H1 (cell line): Measurements from ENCODE around the gene MAST1. TPM values are rescaled to one million over a fixed set of nuclear protein-coding genes. Genes with fewer than 3 reads are reported as not detected.

Source experiments
- CTCF ChIA-PET: fragments of 300-600 bp; sonication (Branson Sonifier 250); formaldehyde crosslinking; loops from one replicate; lab custom pipeline; 2021; ENCODE audit not compliant: partially characterized antibody; lab: Charles Lee
- POLR2A ChIA-PET: fragments of 300-600 bp; sonication (Branson Sonifier 250); formaldehyde crosslinking; loops from one replicate; lab custom pipeline; 2021; ENCODE audit warnings: inconsistent platforms; ENCODE audit not compliant: partially characterized antibody; lab: Charles Lee
- DNase-seq, 2 experiments: peaks; one replicate each; pipeline versions ENCODE4 v3.0.0 to v3.0.0-alpha.2; 2010 to 2022; ENCODE audit warnings: low spot score in 2 of 2, low read depth in 1 of 2, mixed read lengths in 1 of 2
- FAIRE-seq: peaks from 2 replicates; lab custom pipeline; 2011; peaks lifted over from hg19 to GRCh38; lab: Jason Lieb, UNC
- H2AFZ ChIP-seq: 2 replicates; pipeline ENCODE4 v1.8.1; 2012; ENCODE audit warnings: low read length, inconsistent platforms
- H2AK5ac ChIP-seq: 2 replicates; pipeline ENCODE4 v1.6.1; 2013; ENCODE audit warnings: low read depth, low read length
- H2BK120ac ChIP-seq: replicated peaks from 2 replicates; pipeline ENCODE3; 2013; ENCODE audit warnings: low read depth, low read length, inconsistent platforms
- H2BK12ac ChIP-seq: 2 replicates; pipeline ENCODE4 v1.6.1; 2013; ENCODE audit warnings: low read depth, low read length
- H2BK15ac ChIP-seq: 2 replicates; pipeline ENCODE4 v1.6.1; 2013; ENCODE audit warnings: low read length
- H2BK20ac ChIP-seq: 2 replicates; pipeline ENCODE4 v1.6.1; 2013; ENCODE audit warnings: low read length
- H2BK5ac ChIP-seq: 2 replicates; pipeline ENCODE4 v1.6.1; 2013; ENCODE audit warnings: low read depth, low read length
- H3K14ac ChIP-seq: 2 replicates; pipeline ENCODE4 v1.6.1; 2013; ENCODE audit warnings: inconsistent platforms; ENCODE audit not compliant: insufficient read length
- H3K18ac ChIP-seq: 2 replicates; pipeline ENCODE4 v1.6.1; 2013; ENCODE audit warnings: low read length; ENCODE audit errors: extremely low read depth
- H3K23ac ChIP-seq: 2 replicates; pipeline ENCODE4 v1.6.1; 2013; ENCODE audit warnings: inconsistent platforms; ENCODE audit not compliant: insufficient read length
- H3K23me2 ChIP-seq: 2 replicates; pipeline ENCODE4 v1.6.1; 2013; ENCODE audit warnings: low read depth, low read length
- H3K27ac ChIP-seq: 2 replicates; pipeline ENCODE4 v1.6.1; 2011; ENCODE audit warnings: low read depth, low read length, inconsistent platforms
- H3K27me3 ChIP-seq, 4 experiments: replicated peaks in 1 of 4; 1 replicate in 1 of 4; 2 replicates in 3 of 4; pipeline versions ENCODE4 v1.6.1 to v1.8.1; 2011 to 2013; ENCODE audit warnings: low read length in 3 of 4, mild to moderate bottlenecking in 3 of 4, inconsistent platforms in 2 of 4, mixed read lengths in 2 of 4, moderate library complexity in 1 of 4; ENCODE audit not compliant: control insufficient read depth in 3 of 4, insufficient read depth in 3 of 4; ENCODE audit errors: extremely low read depth in 1 of 4
- H3K36me3 ChIP-seq, 4 experiments: 2 replicates each; pipeline versions ENCODE4 v1.6.1 to v1.8.1; 2011 to 2013; ENCODE audit warnings: mild to moderate bottlenecking in 4 of 4, low read length in 3 of 4, moderate library complexity in 2 of 4, control low read depth in 1 of 4, inconsistent platforms in 1 of 4; ENCODE audit not compliant: insufficient read depth in 4 of 4, control insufficient read depth in 2 of 4
- H3K4ac ChIP-seq: replicated peaks from 2 replicates; pipeline ENCODE3; 2013; ENCODE audit warnings: low read length, low read depth, mixed read lengths, inconsistent platforms; ENCODE audit not compliant: insufficient read length
- H3K4me1 ChIP-seq, 4 experiments: replicated peaks in 1 of 4; 1 replicate in 1 of 4; 2 replicates in 3 of 4; pipeline versions ENCODE4 v1.6.1 to v1.8.1; 2011 to 2013; ENCODE audit warnings: low read length in 3 of 4, inconsistent platforms in 2 of 4, mixed read lengths in 1 of 4; ENCODE audit not compliant: insufficient read depth in 4 of 4, control insufficient read depth in 3 of 4
- H3K4me2 ChIP-seq, 2 experiments: 2 replicates each; pipeline versions ENCODE4 v1.6.1 to v1.8.1; 2011 to 2013; ENCODE audit warnings: low read depth in 2 of 2, low read length in 2 of 2, control low read depth in 1 of 2, inconsistent platforms in 1 of 2, mild to moderate bottlenecking in 1 of 2; ENCODE audit not compliant: insufficient read depth in 1 of 2
- H3K4me3 ChIP-seq, 4 experiments: fragments of 200-600, 300-600 bp in 1 of 4; sonication (generic), shearing (Covaris generic), sonication (Bioruptor Twin) in 1 of 4; 2 replicates each; pipeline versions ENCODE4 v1.5.1 to v1.8.1; 2011 to 2016; ENCODE audit warnings: low read length in 4 of 4, low read depth in 3 of 4, control low read depth in 2 of 4, inconsistent platforms in 2 of 4, mild to moderate bottlenecking in 2 of 4, mixed read lengths in 1 of 4, moderate library complexity in 1 of 4; ENCODE audit not compliant: insufficient read depth in 2 of 4; ENCODE audit errors: extremely low read depth in 1 of 4
- H3K56ac ChIP-seq: replicated peaks from 2 replicates; pipeline ENCODE3; 2013; ENCODE audit warnings: low read depth, mild to moderate bottlenecking, mixed read lengths, low read length, inconsistent platforms; ENCODE audit not compliant: insufficient read length
- H3K79me1 ChIP-seq: 2 replicates; pipeline ENCODE4 v1.6.1; 2013; ENCODE audit warnings: low read depth, low read length, control low read depth
- H3K79me2 ChIP-seq, 2 experiments: 2 replicates each; pipeline versions ENCODE4 v1.6.1 to v1.8.1; 2012 to 2013; ENCODE audit warnings: low read length in 2 of 2, mild to moderate bottlenecking in 2 of 2, inconsistent platforms in 1 of 2; ENCODE audit not compliant: insufficient read depth in 2 of 2, control insufficient read depth in 1 of 2
- H3K9ac ChIP-seq, 4 experiments: replicated peaks in 1 of 4; 1 replicate in 1 of 4; 2 replicates in 3 of 4; pipeline versions ENCODE4 v1.6.1 to v1.8.1; 2011 to 2013; ENCODE audit warnings: low read depth in 3 of 4, low read length in 3 of 4, control low read depth in 2 of 4, mild to moderate bottlenecking in 2 of 4, moderate library complexity in 2 of 4, inconsistent platforms in 1 of 4; ENCODE audit errors: extremely low read depth in 1 of 4
- H3K9me3 ChIP-seq, 2 experiments: 2 replicates each; pipeline versions ENCODE4 v1.6.1 to v1.8.1; 2012 to 2013; ENCODE audit warnings: mild to moderate bottlenecking in 2 of 2, moderate library complexity in 2 of 2, control low read depth in 1 of 2, inconsistent platforms in 1 of 2, low read depth in 1 of 2, low read length in 1 of 2, mixed read lengths in 1 of 2; ENCODE audit not compliant: insufficient read depth in 2 of 2
- H4K20me1 ChIP-seq, 2 experiments: replicated peaks in 1 of 2; 2 replicates each; pipeline versions ENCODE3 to v1.8.1; 2011 to 2013; ENCODE audit warnings: inconsistent platforms in 2 of 2, low read length in 2 of 2, mild to moderate bottlenecking in 1 of 2; ENCODE audit not compliant: insufficient read depth in 2 of 2, control insufficient read depth in 1 of 2
- H4K5ac ChIP-seq: 2 replicates; pipeline ENCODE4 v1.6.1; 2013; ENCODE audit warnings: low read length, low read depth, mixed read lengths, inconsistent platforms; ENCODE audit not compliant: insufficient read length
- H4K8ac ChIP-seq: 2 replicates; pipeline ENCODE4 v1.8.0; 2013; ENCODE audit warnings: mild to moderate bottlenecking, moderate library complexity, low read length, inconsistent platforms; ENCODE audit not compliant: insufficient read depth; ENCODE audit errors: extremely low read depth
- H4K91ac ChIP-seq: replicated peaks from 2 replicates; pipeline ENCODE3; 2013; ENCODE audit warnings: low read length, mixed read lengths, inconsistent platforms; ENCODE audit not compliant: insufficient read length
- CBX5 ChIP-seq: fragments of 300-800, 300-1000 bp; sonication (generic); IDR thresholded peaks from 2 replicates; pipeline ENCODE4 v1.7.1; 2016; ENCODE audit warnings: antibody characterized with exemption, low read length, low read depth
- CHD2 ChIP-seq: IDR thresholded peaks from 2 replicates; pipeline ENCODE4 v1.6.1; 2012; ENCODE audit warnings: low read length, improper control_type of control experiment
- E2F6 ChIP-seq: IDR thresholded peaks from 2 replicates; pipeline ENCODE4 v1.6.1; 2012; ENCODE audit warnings: inconsistent platforms
- HDAC6 ChIP-seq: IDR thresholded peaks from one replicate; pipeline ENCODE4 v1.7.1; 2012; ENCODE audit warnings: low read depth, mild to moderate bottlenecking, inconsistent platforms, low read length, moderate library complexity
- MAX ChIP-seq: IDR thresholded peaks from 2 replicates; pipeline ENCODE4 v1.6.1; 2012; ENCODE audit warnings: inconsistent platforms
- RXRA ChIP-seq: IDR thresholded peaks from 2 replicates; pipeline ENCODE4 v1.6.1; 2011; ENCODE audit warnings: low read depth, mild to moderate bottlenecking, low read length, moderate library complexity; ENCODE audit not compliant: insufficient read depth
- SIN3A ChIP-seq, 2 experiments: IDR thresholded peaks in 1 of 2; conservative IDR thresholded peaks in 1 of 2; 2 replicates each; pipeline ENCODE4 v1.6.1; 2011 to 2012; ENCODE audit warnings: low read length in 2 of 2, improper control_type of control experiment in 1 of 2, low read depth in 1 of 2, mild to moderate bottlenecking in 1 of 2
- TAF1 ChIP-seq: IDR thresholded peaks from 2 replicates; pipeline ENCODE4 v1.6.1; 2011; ENCODE audit warnings: mild to moderate bottlenecking, low read depth, low read length
- TAF7 ChIP-seq: optimal IDR thresholded peaks from 2 replicates; pipeline ENCODE3; 2011; ENCODE audit warnings: low read depth, mild to moderate bottlenecking, inconsistent platforms, low read length, moderate library complexity, borderline replicate concordance
- TCF12 ChIP-seq: IDR thresholded peaks from 2 replicates; pipeline ENCODE4 v1.6.1; 2011; ENCODE audit warnings: low read depth, mild to moderate bottlenecking, low read length
- WGBS, 2 experiments: shearing (Covaris generic) in 1 of 2; methylation state at CpG; one replicate each; pipeline versions ENCODE4 v1.1.6 to v1.1.7; 2013 to 2015; ENCODE audit warnings: low lambda C conversion rate in 2 of 2, mixed read lengths in 2 of 2, inconsistent platforms in 1 of 2, low coverage in 1 of 2, missing lambda C conversion rate in 1 of 2; ENCODE audit not compliant: insufficient replicate concordance in 2 of 2, insufficient coverage in 1 of 2, insufficient read length in 1 of 2; ENCODE audit errors: extremely low coverage in 1 of 2, missing lambda C conversion rate in 1 of 2; 5-methylcytosine and 5-hydroxymethylcytosine counted together
- polyA plus RNA-seq, 7 experiments: library from polyadenylated mRNA; depleted of rRNA in 3 of 7; stranded (reverse) in 5 of 7; unstranded in 2 of 7; fragments of >200 nt in 5 of 7; fragments of 200-250 nt in 2 of 7; gene quantifications; 1 replicate in 5 of 7; 2 replicates in 1 of 7; 4 replicates in 1 of 7; pipeline versions ENCODE4 v1.2.1 to v1.2.3, GENCODE V29; 2011 to 2013; ENCODE audit warnings: missing spikeins in 2 of 7, mixed read lengths in 2 of 7
- total RNA-seq: library from RNA; stranded (reverse); fragmentation: NEBNext Ultra II Directional; extraction: Animal tissue kit (Norgen Biotek cat#: 25700); gene quantifications from 2 replicates; pipeline ENCODE4 v1.2.1, GENCODE V29; 2021

Gene MAST1
- total and polyA plus RNA-seq, 2 of the 8 experiments (the other 6 are each of a cell fraction or from before 2014, with no cell fraction given): 15.6 to 28.3 TPM

GRCh38 chr19:12788682-12789097 lies 49.6 kb upstream of the MAST1 start:
- Histone ChIP-seq H2BK5ac (0 out of 2 replicates have a peak overlapping the region, but pooled peaks have one; percentile 60), H3K4me1 (peaks cover 12 to 36% (median 21%) of the 10 kb centered on the region in 4 experiments), H3K27me3 (peaks cover 0 to 18% (median 13%) of the 10 kb centered on the region in 4 experiments; a peak in 5 of 7 replicates), H3K23ac (no peak overlapping the region), H3K4me2 (peak overlapping the region; percentile 70 to 74), H3K36me3 (no peaks in the 10 kb centered on the region), H3K4me3 (peak overlapping the region; percentile 36 to 71 (median 53); a peak in 6 of 8 replicates), H3K18ac (peak overlapping the region; percentile 85), H3K9me3 (no peaks in the 10 kb centered on the region), H2BK12ac (no peak overlapping the region; the same call in 1 of the 2 replicates), H3K56ac (no peak overlapping the region), H3K79me1 (no peaks in the 10 kb centered on the region; the same call in 1 of the 2 replicates), H2BK20ac (peak overlapping the region; percentile 82; the same call in 1 of the 2 replicates), H4K20me1 (peaks cover 0 to 1% of the 10 kb centered on the region in 2 experiments), H3K14ac (no peak overlapping the region), H2BK15ac (peak overlapping the region; percentile 23; the same call in 1 of the 2 replicates), H4K5ac (no peak overlapping the region), H2AFZ (no peak overlapping the region), H2BK120ac (no peak overlapping the region), H3K27ac (no peak overlapping the region), H4K8ac (no peak overlapping the region), H2AK5ac (no peak overlapping the region), H3K4ac (peak overlapping the region; percentile 6), H4K91ac (peak overlapping the region; percentile 15), H3K79me2 (no peaks in the 10 kb centered on the region), H3K23me2 (peaks cover 33% of the 10 kb centered on the region), H3K9ac (0 out of 7 replicates have a peak overlapping the region, but pooled peaks of 2 of the 4 experiments have one; percentile 29 to 38)
- DNase-seq (no peak), FAIRE-seq (no peak)
- ChIA-PET CTCF (interaction anchor here (0.5 to 4.5 kb wide), 6 partner anchors 11 to 88 kb away, joined by 3 to 39 read pairs (median 6); partner anchors contain the start of genes PRDX2 and THSD8), POLR2A (interaction anchor here (0.6 to 5.5 kb wide), 13 partner anchors 11 to 91 kb away, joined by 3 to 44 read pairs (median 4); partner anchors contain the start of genes GET3, HOOK2, RNASEH2A and TNPO2)
- WGBS, 2 experiments: 15% methylated on average over 9 of the region's 12 CpGs; no CpG with 5 or more reads in 1 of the 2 experiments
- TF ChIP-seq CHD2: 0 out of 2 replicates have a peak, but pooled peaks have one; percentile 46
- TF ChIP-seq MAX: 0 out of 2 replicates have a peak, but pooled peaks have one; percentile 47
- no peak for TF ChIP-seq TAF7
- peak; percentile 26; the same call in 1 of the 2 replicates for TF ChIP-seq TAF1
- no peak for TF ChIP-seq E2F6
- no peak for TF ChIP-seq HDAC6
- no peak for TF ChIP-seq RXRA
- TF ChIP-seq CBX5: no peak
- 0 out of 4 replicates have a peak, but pooled peaks of 1 of the 2 experiments have one; percentile 56 for TF ChIP-seq SIN3A (conservative IDR thresholded peaks at IDR 0.05 in 1 of 2, IDR thresholded peaks at IDR 0.05 in 1 of 2; ENCODE audit: low read depth in 1 of 2, low read length in 2 of 2)
- peak; percentile 71; the same call in 1 of the 2 replicates for TF ChIP-seq TCF12
